ENCODE measurements around the gene TULP1. TPM values are rescaled to one million over a fixed set of nuclear protein-coding genes. Genes with fewer than 3 reads are reported as not detected.

The TULP1 gene
- not detected in 2 replicates for total RNA-seq (ENCODE audit: low replicate concordance)

GRCh38 chr6:35512740-35513139 is at the start of gene TULP1:
Gene TULP1 (minus strand): TSS chr6:35512896. CDS start chr6:35512858, 38 bp downstream.

GRCh38 chr6:35496841-35497570 is 15.7 kb downstream of the TULP1 start, which contains the start of gene TEAD3:
Gene TEAD3 (minus strand): TSS chr6:35497079.

DNA sequence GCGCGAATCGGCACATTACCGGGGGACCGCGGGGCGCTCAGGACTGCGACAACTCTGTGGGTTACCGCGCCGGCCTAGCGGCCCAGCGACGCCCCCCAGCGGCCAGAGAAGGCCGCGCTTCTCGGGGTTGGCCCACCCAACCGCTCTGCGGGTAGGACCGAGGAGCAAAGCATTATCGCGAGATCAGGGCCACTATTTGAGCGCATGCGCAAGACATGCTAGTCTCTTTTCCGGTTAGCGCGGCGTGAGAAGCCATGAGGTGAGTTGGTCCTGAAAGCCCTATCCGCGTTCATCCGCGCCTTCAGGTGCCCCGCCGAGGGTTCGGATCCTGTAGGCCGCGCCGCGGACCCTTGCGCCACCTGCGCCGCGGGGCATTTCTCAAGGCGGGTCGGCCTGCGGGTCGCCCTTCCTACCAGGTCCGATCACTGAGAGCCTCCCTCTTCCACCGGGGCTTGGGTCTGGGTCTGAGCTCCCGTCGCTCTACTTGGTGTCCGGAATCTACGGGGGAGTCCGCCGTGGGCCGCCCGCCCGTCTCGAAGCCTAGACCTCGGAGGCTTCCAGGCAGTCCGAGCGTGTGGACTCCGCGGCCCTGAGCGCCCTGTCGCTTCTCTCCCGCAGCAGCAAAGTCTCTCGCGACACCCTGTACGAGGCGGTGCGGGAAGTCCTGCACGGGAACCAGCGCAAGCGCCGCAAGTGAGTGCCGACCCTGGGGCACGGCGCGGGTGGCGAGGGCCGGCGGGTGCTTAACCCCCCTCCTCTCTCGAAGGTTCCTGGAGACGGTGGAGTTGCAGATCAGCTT is 44.3 kb downstream of the TULP1 start, which contains the start of gene RPL10A:
Gene RPL10A, plus strand, starts transcription at position 221 of the 799 bp plus-strand sequence. Its CDS starts 34 bp downstream, at position 255.

GRCh38 chr6:35452183-35453090 is 60.3 kb downstream of the TULP1 start, which contains the start of gene FANCE:
Gene FANCE (plus strand): TSS chr6:35452338. CDS start chr6:35452546, 208 bp downstream.

Other genes with a start within 250 kb of the TULP1 start
- gene DEF6, start 215.1 kb downstream of the TULP1 start, total RNA-seq (ENCODE audit: low replicate concordance) = 0.53 and 0.70 TPM in 2 replicates
- gene PPARD, start 170.3 kb downstream of the TULP1 start, total RNA-seq (ENCODE audit: low replicate concordance) = 5.4 and 10.0 TPM in 2 replicates
- gene FANCE, start 60.6 kb downstream of the TULP1 start, total RNA-seq (ENCODE audit: low replicate concordance) = 2.8 and 3.9 TPM in 2 replicates
- gene RPL10A, start 44.5 kb downstream of the TULP1 start, total RNA-seq (ENCODE audit: low replicate concordance) = 1,582 and 2,681 TPM in 2 replicates
- gene TEAD3, start 15.8 kb downstream of the TULP1 start, total RNA-seq (ENCODE audit: low replicate concordance) = 2.5 and 7.4 TPM in 2 replicates
- gene FKBP5, start 176.0 kb upstream of the TULP1 start, total RNA-seq (ENCODE audit: low replicate concordance) = 4.5 and 4.7 TPM in 2 replicates
- 0.23 TPM in 1 of 2 replicates, not detected in the other for gene ARMC12, start 224.1 kb upstream of the TULP1 start, total RNA-seq (ENCODE audit: low replicate concordance)

All from smooth muscle cell of the coronary artery (primary cell).